ENCODE results near the gene CD2.

CD2 gene

DNA sequence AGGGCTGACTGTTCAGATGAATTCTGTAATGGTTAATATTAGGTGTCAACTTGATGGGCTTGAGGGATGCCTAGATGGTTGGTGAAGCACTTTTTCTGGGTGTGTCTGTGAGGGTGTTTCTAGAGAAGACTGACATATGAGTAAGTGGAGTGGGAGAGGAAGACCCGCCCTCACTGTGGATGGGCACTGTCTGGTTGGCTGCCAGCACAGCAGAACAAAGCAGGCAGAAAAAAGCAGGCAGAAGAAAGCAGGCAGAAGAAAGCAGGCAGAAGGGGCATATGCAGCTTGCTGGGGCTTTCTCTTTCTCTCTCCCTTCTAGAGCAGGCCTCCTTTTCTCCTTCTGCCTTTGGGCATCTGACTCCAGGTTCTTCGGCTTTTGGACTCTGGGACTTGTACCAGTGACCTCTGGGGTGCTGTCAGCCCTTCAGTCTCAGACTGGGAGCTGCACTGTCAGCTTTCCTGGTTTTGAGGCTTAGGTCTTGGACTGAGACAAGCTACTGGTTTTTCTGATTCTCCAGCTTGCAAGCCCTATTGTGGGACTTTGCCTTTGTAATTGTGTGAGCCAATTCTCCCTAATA is 42.9 kb upstream of the CD2 start:
- Histone ChIP-seq H3K27me3 (ENCODE audit: insufficient read depth, low read length, poor library complexity, severe bottlenecking) (no peaks in the 10 kb centered on the region), H3K4me3 (ENCODE audit: low read length, poor library complexity, severe bottlenecking) (peak overlapping the region; percentile 43), H3K9me3 (ENCODE audit: insufficient read depth, low read depth, low read length) (no peaks in the 10 kb centered on the region), H3K4me1 (ENCODE audit: insufficient read depth, low read length, poor library complexity, severe bottlenecking) (peaks cover 21% of the 10 kb centered on the region), H3K36me3 (ENCODE audit: insufficient read depth, low read length) (no peaks in the 10 kb centered on the region), H3F3A (ENCODE audit: low read depth) (no peaks in the 10 kb centered on the region), H4K20me1 (ENCODE audit: insufficient read depth, low read length, poor library complexity, severe bottlenecking) (no peaks in the 10 kb centered on the region), H3K9ac (ENCODE audit: low read depth, low read length, poor library complexity, severe bottlenecking) (peak overlapping the region; percentile 48), H2AFZ (ENCODE audit: low read length) (peak overlapping the region; percentile 85), H3K79me2 (ENCODE audit: insufficient read depth, low read length) (no peaks in the 10 kb centered on the region), H3K4me2 (ENCODE audit: low read depth, low read length, poor library complexity, severe bottlenecking) (peak overlapping the region; percentile 73), H3K9me2 (replicated peaks; ENCODE audit: low read depth, low read length) (no peaks in the 10 kb centered on the region)
- TF ChIP-seq CTCF (conservative IDR thresholded peaks at IDR 0.05; ENCODE audit: low read length) (no peak), EZH2phosphoT487 (IDR thresholded peaks at IDR 0.05; ENCODE audit: borderline replicate concordance) (no peak)

GRCh38 chr1:116712510-116712909 is 41.7 kb upstream of the CD2 start:
- H3K27me3 ChIP-seq (ENCODE audit: insufficient read depth, low read length, poor library complexity, severe bottlenecking): no peaks in the 10 kb centered on the region
- H3K4me1 ChIP-seq (ENCODE audit: insufficient read depth, low read length, poor library complexity, severe bottlenecking): peaks cover 22% of the 10 kb centered on the region
- no peak for TF ChIP-seq EZH2phosphoT487 (IDR thresholded peaks at IDR 0.05; ENCODE audit: borderline replicate concordance)
- TF ChIP-seq CTCF (conservative IDR thresholded peaks at IDR 0.05; ENCODE audit: low read length): no peak
- no peaks in the 10 kb centered on the region for H3K9me2 ChIP-seq (replicated peaks; ENCODE audit: low read depth, low read length)
- no peaks in the 10 kb centered on the region for H4K20me1 ChIP-seq (ENCODE audit: insufficient read depth, low read length, poor library complexity, severe bottlenecking)
- no peak overlapping the region for H3K4me3 ChIP-seq (ENCODE audit: low read length, poor library complexity, severe bottlenecking)
- peak overlapping the region; percentile 48 for H3K9ac ChIP-seq (ENCODE audit: low read depth, low read length, poor library complexity, severe bottlenecking)
- H3K79me2 ChIP-seq (ENCODE audit: insufficient read depth, low read length): no peaks in the 10 kb centered on the region
- peak overlapping the region; percentile 22; the same call in 1 of the 2 replicates for H2AFZ ChIP-seq (ENCODE audit: low read length)
- H3K9me3 ChIP-seq (ENCODE audit: insufficient read depth, low read depth, low read length): no peaks in the 10 kb centered on the region
- no peaks in the 10 kb centered on the region for H3F3A ChIP-seq (ENCODE audit: low read depth)
- peak overlapping the region; percentile 54 for H3K4me2 ChIP-seq (ENCODE audit: low read depth, low read length, poor library complexity, severe bottlenecking)
- no peaks in the 10 kb centered on the region for H3K36me3 ChIP-seq (ENCODE audit: insufficient read depth, low read length)

DNA sequence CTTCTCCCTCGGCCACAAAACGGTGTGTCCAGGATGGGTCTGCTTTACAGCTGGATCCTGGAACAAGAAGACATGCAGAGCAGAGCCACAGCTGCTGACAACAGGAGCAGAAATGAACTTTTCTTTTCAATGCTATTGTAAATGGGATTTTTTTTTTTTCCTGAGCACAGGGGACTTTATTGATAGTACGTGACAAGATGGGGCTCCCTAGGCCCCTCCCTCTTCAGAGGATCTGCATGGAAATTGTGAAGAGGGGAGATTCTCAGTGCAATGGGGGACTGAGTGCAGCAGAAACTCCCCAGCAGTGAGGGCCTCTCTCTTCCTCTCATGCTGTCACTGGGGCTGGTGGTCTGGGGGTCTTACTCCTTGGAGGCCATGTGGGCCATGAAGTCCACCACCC is 40.8 kb upstream of the CD2 start:
- H2AFZ ChIP-seq (ENCODE audit: low read length): peak overlapping the region; percentile 22; the same call in 1 of the 2 replicates
- H3K79me2 ChIP-seq (ENCODE audit: insufficient read depth, low read length): no peaks in the 10 kb centered on the region
- H3K9me2 ChIP-seq (replicated peaks; ENCODE audit: low read depth, low read length): no peaks in the 10 kb centered on the region
- H3K36me3 ChIP-seq (ENCODE audit: insufficient read depth, low read length): no peaks in the 10 kb centered on the region
- H3K4me2 ChIP-seq (ENCODE audit: low read depth, low read length, poor library complexity, severe bottlenecking): no peak overlapping the region
- no peaks in the 10 kb centered on the region for H4K20me1 ChIP-seq (ENCODE audit: insufficient read depth, low read length, poor library complexity, severe bottlenecking)
- H3F3A ChIP-seq (ENCODE audit: low read depth): no peaks in the 10 kb centered on the region
- peaks cover 22% of the 10 kb centered on the region for H3K4me1 ChIP-seq (ENCODE audit: insufficient read depth, low read length, poor library complexity, severe bottlenecking)
- TF ChIP-seq EZH2phosphoT487 (IDR thresholded peaks at IDR 0.05; ENCODE audit: borderline replicate concordance) (no peak), CTCF (conservative IDR thresholded peaks at IDR 0.05; ENCODE audit: low read length) (no peak)
- H3K9ac ChIP-seq (ENCODE audit: low read depth, low read length, poor library complexity, severe bottlenecking): peak overlapping the region; percentile 19
- no peaks in the 10 kb centered on the region for H3K27me3 ChIP-seq (ENCODE audit: insufficient read depth, low read length, poor library complexity, severe bottlenecking)
- H3K4me3 ChIP-seq (ENCODE audit: low read length, poor library complexity, severe bottlenecking): no peak overlapping the region
- H3K9me3 ChIP-seq (ENCODE audit: insufficient read depth, low read depth, low read length): no peaks in the 10 kb centered on the region

Measured in Loucy (cell line).